ENCODE results near the gene CRELD2.
A peak's percentile ranks its signal among the peaks of the same experiment; 100 is the strongest.

CRELD2 gene

DNA sequence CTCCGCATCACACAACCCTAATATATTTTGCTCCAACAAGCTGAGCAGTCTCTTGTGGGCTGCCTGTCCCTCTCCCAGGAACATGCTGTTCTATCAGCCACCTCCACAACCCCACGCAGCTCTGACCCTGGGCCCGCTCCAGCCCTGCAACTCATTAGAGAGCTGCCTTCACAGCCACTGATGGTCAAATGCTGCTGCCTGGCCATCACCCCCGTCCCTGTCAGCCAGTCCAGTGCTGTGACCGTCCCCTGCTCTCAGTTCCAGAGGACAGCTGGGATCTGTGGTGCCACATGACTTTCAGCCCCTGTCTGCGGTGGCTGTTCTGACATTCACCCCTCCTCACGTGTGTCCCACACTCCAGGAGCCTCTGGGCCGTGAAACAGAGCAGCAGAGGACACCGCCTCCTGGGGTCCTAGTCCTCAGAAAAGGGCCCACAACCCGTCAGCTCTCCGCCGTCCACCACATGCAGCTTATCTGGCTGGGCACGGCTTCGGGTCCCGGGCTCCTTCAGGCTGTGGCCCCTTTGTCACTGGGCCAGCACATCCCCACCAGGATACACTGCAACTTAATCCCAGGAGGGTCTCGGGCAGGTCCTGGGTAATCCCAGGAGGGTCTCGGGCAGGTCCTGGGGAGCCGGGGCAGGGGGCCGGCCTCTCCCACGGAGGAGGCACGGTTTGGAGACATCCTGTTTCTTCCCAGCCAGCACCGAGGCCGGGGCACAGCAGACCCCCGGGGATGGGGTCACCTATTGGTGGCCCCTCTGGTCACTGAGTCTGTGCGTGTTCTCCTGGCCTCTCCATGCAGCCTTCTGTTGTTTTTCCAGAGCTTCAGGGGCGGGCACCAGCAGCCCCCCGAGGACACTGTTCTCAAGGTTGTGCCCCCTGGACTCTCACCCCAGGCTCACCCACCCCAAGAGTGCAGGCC lies 15.1 kb downstream of the CRELD2 start:
- DNase-seq = peak; percentile 12

DNA sequence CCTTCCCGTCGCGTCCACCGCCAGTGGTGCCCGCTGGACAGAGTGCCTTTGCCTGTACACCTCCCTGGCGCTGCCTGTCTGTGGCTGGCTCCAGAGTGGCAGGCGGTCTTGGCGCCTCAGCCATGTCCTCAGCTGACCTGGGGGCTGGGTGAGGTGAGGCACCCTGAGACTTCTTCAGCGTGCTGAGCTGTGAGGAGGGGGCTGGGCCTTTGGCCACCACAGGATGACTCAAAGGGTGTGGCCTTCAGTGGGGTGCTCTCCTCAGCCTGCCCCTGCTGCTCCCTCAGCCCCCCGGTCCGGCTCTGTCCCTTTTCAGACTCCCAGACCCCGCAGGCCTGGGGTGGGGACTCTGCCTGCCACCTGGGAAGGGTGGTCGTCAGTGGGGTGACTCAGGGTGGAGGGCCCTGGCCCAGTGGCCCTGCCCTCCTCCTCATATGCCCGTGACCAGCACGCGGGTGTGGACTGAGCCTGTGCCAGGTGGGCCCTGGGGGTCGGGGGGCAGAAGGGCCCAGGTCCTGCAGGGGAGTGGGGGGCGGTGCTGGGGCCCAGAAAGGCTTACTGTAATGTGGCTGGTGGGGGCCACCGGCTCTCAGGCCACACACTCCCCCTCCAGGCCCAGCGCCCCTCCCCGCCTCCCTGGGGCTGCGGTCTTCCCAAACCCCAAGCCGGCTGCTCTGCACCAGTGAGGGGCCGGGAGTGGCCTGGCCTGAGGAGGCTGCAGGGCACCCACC lies 15.9 kb downstream of the CRELD2 start:
- DNase-seq = peak; percentile 13

- DNase-seq = peak; percentile 39
Measured at GRCh38 chr22:49934891-49935557, 16.6 kb downstream of the CRELD2 start.

- no peak for DNase-seq
Measured at GRCh38 chr22:49935561-49935960, 17.1 kb downstream of the CRELD2 start.

GRCh38 chr22:49936018-49936972 lies 17.9 kb downstream of the CRELD2 start:
- DNase-seq = peak; percentile 84

DNA sequence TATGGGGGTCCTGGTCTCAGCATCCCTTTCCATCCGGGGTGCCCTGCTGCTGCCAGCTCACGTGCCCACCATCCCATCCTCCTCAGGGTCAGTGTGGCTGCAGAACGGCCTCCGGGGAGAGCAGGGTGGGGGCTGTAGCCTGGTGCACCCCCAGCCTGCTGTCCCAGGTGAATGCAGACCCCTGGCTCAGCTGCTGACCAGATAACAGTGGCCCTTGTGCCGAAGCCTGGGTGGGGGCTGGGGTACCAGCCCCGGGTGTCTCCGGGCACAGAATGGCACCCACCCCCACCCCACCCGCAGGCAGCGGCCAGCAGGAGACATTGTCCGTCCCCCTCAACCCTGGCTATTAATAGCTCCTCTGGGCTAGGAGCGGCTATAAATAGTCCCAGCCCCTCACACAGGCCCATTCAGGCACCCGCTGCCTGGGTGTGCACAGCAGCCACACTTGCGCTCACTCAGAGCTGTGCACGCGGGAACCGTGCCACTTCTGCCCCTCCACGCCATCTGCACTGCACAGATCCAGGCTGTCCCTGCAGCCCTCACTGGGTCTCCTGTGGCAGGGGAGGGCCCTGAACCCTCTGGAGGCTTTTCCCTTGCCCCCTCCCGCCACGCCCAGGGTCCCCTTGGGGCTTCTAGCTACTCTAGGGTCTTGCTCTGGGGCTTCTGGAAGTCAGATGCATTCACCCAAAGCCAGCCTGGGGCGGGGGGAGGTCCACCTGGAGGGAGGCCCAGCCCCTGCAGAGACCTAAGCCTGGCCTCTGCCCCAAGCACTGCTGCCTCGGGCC lies 18.7 kb downstream of the CRELD2 start:
- DNase-seq = peak; percentile 47

GRCh38 chr22:49937758-49938564 lies 19.5 kb downstream of the CRELD2 start:
- no peak for DNase-seq

- no peak for DNase-seq
Measured at GRCh38 chr22:49938565-49939136, 20.2 kb downstream of the CRELD2 start.

GRCh38 chr22:49941507-49942316 lies 23.3 kb downstream of the CRELD2 start:
- DNase-seq = no peak

- no peak for DNase-seq
Measured at GRCh38 chr22:49942565-49943404, 24.4 kb downstream of the CRELD2 start.

DNA sequence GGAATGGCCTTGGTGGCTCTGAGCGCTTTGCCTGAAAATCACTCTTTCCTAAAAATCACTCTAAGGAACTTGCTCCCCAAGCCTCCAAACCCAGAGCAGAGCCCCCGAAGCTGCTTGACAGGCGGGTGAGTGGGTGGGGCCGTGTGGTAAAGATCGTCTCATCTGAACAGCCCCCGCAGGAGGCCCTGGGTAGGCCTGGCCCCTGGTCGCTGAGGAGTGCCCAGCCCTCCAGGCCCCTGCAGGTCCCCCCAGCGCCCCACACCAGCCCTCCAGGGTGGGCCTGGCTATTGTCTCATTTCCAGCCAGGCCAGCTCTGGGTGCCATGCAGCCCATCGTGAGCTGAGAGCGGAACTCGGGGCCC lies 25.0 kb downstream of the CRELD2 start:
- DNase-seq = no peak

- no peak for DNase-seq
Measured at GRCh38 chr22:49943771-49944398, 25.5 kb downstream of the CRELD2 start.

DNA sequence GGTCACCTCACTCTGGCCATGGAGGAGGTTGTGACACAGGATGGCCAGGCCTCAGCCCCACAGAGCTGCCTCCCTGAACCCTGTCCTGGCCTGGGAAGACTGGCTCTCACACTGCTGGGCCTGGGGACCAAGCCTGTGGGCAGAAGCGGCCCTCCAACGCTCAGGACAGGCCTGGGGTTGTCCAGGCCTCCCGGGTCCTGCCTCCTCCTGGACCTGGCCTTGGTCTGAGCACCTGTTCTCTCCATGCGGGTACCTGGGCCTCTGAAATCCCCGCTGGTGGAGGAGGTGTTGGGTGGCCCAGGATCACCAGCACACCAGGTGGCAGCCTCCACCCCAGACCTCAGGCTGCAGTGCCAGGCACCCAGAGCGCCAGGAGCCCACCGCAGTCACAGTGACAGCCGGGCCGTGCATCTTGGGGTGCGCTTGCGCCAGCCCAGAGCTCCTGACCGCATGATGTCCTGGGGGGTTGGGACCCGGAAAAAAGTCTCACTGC lies 26.0 kb downstream of the CRELD2 start:
- DNase-seq = no peak

DNA sequence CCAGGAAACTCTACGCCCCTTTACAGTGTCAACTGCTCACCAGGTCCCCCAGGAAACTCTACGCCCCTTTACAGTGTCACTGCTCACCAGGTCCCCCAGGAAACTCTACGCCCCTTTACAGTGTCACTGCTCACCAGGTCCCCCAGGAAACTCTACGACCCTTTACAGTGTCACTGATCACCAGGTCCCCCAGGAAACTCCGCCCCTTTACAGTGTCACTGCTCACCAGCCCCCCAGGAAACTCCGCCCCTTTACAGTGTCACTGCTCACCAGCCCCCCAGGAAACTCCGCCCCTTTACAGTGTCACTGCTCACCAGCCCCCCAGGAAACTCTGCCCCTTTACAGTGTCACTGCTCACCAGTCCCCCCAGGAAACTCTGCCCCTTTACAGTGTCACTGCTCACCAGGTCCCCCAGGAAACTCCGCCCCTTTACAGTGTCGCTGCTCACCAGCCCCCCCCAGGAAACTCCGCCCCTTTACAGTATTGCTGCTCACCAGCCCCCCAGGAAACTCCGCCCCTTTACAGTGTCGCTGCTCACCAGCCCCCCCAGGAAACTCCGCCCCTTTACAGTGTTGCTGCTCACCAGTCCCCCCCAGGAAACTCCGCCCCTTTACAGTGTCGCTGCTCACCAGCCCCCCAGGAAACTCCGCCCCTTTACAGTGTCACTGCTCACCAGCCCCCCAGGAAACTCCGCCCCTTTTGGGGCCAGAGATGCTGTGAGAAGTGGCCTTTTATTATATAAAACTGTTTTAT lies 26.8 kb downstream of the CRELD2 start:
- DNase-seq = peak; percentile 78

DNA sequence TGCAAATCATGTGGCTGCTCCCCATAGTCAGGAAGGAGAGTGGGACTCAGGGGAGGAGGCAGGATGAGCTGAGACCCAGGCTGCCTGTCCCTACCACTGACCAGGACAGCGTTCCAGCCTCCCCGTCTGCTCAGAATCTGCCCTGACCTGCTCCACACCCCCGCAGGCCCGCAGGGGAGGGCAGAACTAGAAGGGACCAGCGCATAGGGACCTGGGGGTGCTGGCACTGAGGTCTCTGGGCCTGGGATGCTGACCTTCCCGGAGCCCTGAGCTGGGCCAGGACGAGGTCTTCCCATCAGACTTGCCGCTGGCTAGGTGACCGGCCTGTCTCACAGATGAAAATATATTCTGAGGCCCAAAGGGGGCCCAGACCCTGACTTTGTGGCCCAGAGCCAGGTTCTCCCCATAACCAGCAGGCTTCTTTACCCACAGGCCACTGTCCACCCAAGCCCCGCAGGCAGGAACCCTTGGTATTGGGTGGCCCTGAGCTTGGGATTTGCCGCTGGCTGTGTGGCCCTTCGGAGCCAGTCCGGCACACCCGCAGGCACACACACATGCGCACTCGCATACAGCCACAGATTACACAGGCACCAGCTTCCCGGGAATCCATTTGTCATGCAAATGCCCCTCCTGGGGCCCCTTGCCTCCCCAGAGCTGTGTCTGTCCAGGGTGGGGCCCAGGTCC lies 28.3 kb downstream of the CRELD2 start:
- DNase-seq = no peak

- no peak for DNase-seq
Measured at GRCh38 chr22:49947296-49947622, 28.8 kb downstream of the CRELD2 start.
